Skeletal muscle satellite cell (primary cell): ENCODE measurements around the gene RAD51B.

Experiments used
- H3K27me3 ChIP-seq: 2 replicates; pipeline ENCODE4 v1.7.0; 2013; ENCODE audit warnings: low read length; ENCODE audit not compliant: control insufficient read depth, insufficient read depth
- H3K36me3 ChIP-seq: 2 replicates; pipeline ENCODE4 v1.7.0; 2013; ENCODE audit warnings: mild to moderate bottlenecking, control low read depth, low read length; ENCODE audit not compliant: insufficient read depth
- H3K4me1 ChIP-seq: 2 replicates; pipeline ENCODE4 v1.7.0; 2013; ENCODE audit warnings: low read length; ENCODE audit not compliant: control insufficient read depth, insufficient read depth
- H3K4me2 ChIP-seq: 2 replicates; pipeline ENCODE4 v1.7.0; 2013; ENCODE audit warnings: mild to moderate bottlenecking, low read length
- H3K4me3 ChIP-seq: 2 replicates; pipeline ENCODE4 v1.7.0; 2013; ENCODE audit warnings: low read length
- H3K9ac ChIP-seq: 2 replicates; pipeline ENCODE4 v1.7.0; 2013; ENCODE audit warnings: mild to moderate bottlenecking, low read depth, low read length, moderate library complexity
- H3K9me3 ChIP-seq: replicated peaks from 2 replicates; pipeline ENCODE4 v1.7.0; 2013; ENCODE audit warnings: mild to moderate bottlenecking, control low read depth, low read length

Gene RAD51B

DNA sequence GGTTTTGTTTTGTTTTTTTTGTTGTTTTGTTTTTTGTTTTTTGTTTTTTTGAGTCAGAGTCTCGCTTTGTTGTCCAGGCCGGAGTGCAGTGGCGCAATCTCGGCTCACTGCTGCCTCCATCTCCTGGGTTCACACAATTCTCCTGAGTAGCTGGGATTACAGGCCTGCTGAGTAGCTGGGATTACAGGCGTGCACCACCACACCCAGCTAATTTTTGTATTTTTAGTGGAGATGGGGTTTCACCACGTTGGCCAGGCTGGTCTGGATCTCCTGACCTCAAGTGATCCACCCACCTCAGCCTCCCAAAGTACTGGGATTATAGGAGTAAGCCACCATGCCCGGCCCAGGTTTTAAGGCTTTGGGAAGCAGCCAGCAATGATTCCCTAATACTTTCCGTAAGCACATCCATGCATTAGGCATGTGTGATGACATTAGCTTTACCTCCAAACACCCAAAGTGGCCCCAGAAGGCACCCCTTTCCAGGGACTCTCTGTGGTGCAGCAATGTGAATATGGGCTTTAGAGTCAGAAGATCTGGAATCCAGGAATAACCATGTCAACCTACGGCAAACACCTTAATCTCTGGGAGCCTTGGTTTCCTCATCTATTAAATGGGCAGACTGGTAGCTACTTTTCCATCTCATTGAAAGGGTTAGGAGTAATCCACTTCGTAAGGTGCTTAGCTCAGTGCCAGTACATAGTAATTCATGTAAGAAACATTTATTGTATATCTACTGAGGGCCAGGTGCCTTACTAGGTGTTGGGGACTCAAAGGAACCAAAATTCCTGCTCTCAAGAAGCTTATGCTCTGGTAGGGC is 820.4 kb downstream of the RAD51B start:
- H3K36me3 ChIP-seq, result no peaks in the 10 kb centered on the region
- H3K4me2 ChIP-seq, result no peak overlapping the region
- peaks cover 8% of the 10 kb centered on the region for H3K9me3 ChIP-seq
- no peak overlapping the region for H3K4me3 ChIP-seq
- no peak overlapping the region for H3K9ac ChIP-seq
- no peaks in the 10 kb centered on the region for H3K27me3 ChIP-seq
- H3K4me1 ChIP-seq, result peaks cover 10% of the 10 kb centered on the region

GRCh38 chr14:68643673-68644072 is 824.1 kb downstream of the RAD51B start:
- no peak overlapping the region for H3K9ac ChIP-seq
- no peak overlapping the region for H3K4me2 ChIP-seq
- peaks cover 8% of the 10 kb centered on the region for H3K9me3 ChIP-seq
- H3K4me3 ChIP-seq, result no peak overlapping the region
- no peaks in the 10 kb centered on the region for H3K36me3 ChIP-seq
- H3K4me1 ChIP-seq, result peaks cover 14% of the 10 kb centered on the region
- H3K27me3 ChIP-seq, result no peaks in the 10 kb centered on the region

DNA sequence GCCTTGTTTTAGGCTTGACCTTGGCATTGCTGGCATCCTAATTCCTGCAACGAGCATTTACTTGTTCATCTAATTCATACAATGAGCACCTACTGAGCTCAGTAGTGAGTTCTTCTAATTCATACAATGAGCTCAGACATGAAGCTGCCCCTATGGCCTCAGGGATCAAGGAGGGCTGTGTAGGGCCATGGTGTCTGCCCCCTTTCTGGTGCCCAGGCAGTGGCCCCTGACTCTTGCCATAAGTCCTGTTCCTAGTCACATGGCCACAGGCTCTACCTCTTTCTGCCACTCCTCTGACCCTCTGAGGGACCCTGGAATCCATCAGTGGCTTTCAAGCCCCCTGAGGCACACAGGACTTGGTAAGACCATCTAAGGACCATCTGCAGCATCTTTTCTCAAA is 824.5 kb downstream of the RAD51B start:
- Histone ChIP-seq H3K9ac (no peak overlapping the region), H3K4me2 (no peak overlapping the region), H3K9me3 (peaks cover 8% of the 10 kb centered on the region), H3K36me3 (no peaks in the 10 kb centered on the region), H3K4me1 (peaks cover 15% of the 10 kb centered on the region), H3K27me3 (no peaks in the 10 kb centered on the region), H3K4me3 (no peak overlapping the region)

- Histone ChIP-seq H3K4me3 (no peak overlapping the region), H3K4me1 (peaks cover 27% of the 10 kb centered on the region), H3K9ac (no peak overlapping the region), H3K9me3 (peaks cover 8% of the 10 kb centered on the region), H3K36me3 (no peaks in the 10 kb centered on the region), H3K4me2 (no peak overlapping the region), H3K27me3 (no peaks in the 10 kb centered on the region)
Observed at GRCh38 chr14:68645371-68645770, 825.8 kb downstream of the RAD51B start.

- no peaks in the 10 kb centered on the region for H3K27me3 ChIP-seq
- no peak overlapping the region for H3K4me2 ChIP-seq
- H3K9me3 ChIP-seq, result no peaks in the 10 kb centered on the region
- H3K4me1 ChIP-seq, result peaks cover 27% of the 10 kb centered on the region
- no peaks in the 10 kb centered on the region for H3K36me3 ChIP-seq
- H3K4me3 ChIP-seq, result no peak overlapping the region
- no peak overlapping the region for H3K9ac ChIP-seq
Observed at GRCh38 chr14:68649476-68650189, 830.1 kb downstream of the RAD51B start.

DNA sequence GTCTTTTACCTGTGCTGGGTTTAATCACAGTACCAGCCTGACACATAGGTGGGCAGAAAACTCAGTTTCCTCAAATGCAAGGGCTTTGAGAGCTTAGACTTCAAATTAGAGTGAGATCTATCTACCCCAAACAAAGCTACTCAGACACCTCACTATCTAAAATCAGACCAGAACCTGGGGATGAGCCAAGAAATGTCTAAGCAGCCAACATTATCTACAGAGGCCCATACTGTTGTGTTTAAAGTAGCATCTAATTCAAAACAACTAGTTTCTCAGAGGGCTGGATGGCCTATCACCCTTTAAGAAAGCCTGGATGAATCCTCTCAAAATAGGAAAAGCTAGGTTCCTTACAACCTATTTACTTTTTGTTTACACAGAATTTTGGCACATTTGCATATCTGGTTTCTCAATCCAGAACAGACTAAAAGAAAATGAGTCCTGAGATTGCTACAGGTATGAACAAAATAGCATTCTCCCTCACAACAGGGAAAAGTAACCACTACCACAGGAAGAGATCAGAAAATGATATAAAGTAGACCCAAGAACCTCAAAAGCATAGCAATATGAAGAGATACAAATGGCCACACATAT is 830.9 kb downstream of the RAD51B start:
- no peak overlapping the region for H3K4me3 ChIP-seq

GRCh38 chr14:68651075-68651474 is 831.5 kb downstream of the RAD51B start:
- Histone ChIP-seq H3K36me3 (no peaks in the 10 kb centered on the region), H3K9ac (no peak overlapping the region), H3K27me3 (no peaks in the 10 kb centered on the region), H3K4me1 (peaks cover 29% of the 10 kb centered on the region), H3K9me3 (no peaks in the 10 kb centered on the region), H3K4me3 (no peak overlapping the region), H3K4me2 (no peak overlapping the region)

More for the DNA sequence above, 830.9 kb downstream of the RAD51B start:
- Histone ChIP-seq H3K4me1 (peaks cover 30% of the 10 kb centered on the region), H3K27me3 (no peaks in the 10 kb centered on the region), H3K9me3 (no peaks in the 10 kb centered on the region), H3K36me3 (no peaks in the 10 kb centered on the region), H3K9ac (no peak overlapping the region), H3K4me2 (no peak overlapping the region)

GRCh38 chr14:68651652-68652432 is 832.3 kb downstream of the RAD51B start:
- no peaks in the 10 kb centered on the region for H3K27me3 ChIP-seq
- H3K4me2 ChIP-seq, result no peak overlapping the region
- H3K4me3 ChIP-seq, result no peak overlapping the region
- no peaks in the 10 kb centered on the region for H3K36me3 ChIP-seq
- peaks cover 26% of the 10 kb centered on the region for H3K4me1 ChIP-seq
- H3K9ac ChIP-seq, result no peak overlapping the region
- no peaks in the 10 kb centered on the region for H3K9me3 ChIP-seq

DNA sequence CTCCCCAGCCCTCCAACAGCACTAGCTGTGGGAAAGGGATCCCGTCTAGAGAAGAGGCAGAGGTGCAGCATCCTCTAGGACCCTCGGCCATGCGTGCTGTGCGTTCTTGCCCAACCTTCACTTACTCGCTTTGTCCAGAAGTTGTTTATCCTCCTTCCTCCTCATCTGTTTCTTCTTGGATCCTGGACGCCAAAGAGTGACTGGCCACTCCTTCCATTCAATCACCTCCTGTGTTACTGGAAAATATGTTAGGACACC is 832.8 kb downstream of the RAD51B start:
- Histone ChIP-seq H3K9me3 (no peaks in the 10 kb centered on the region), H3K4me3 (no peak overlapping the region), H3K36me3 (no peaks in the 10 kb centered on the region), H3K4me2 (no peak overlapping the region), H3K27me3 (no peaks in the 10 kb centered on the region), H3K4me1 (peaks cover 26% of the 10 kb centered on the region), H3K9ac (no peak overlapping the region)

DNA sequence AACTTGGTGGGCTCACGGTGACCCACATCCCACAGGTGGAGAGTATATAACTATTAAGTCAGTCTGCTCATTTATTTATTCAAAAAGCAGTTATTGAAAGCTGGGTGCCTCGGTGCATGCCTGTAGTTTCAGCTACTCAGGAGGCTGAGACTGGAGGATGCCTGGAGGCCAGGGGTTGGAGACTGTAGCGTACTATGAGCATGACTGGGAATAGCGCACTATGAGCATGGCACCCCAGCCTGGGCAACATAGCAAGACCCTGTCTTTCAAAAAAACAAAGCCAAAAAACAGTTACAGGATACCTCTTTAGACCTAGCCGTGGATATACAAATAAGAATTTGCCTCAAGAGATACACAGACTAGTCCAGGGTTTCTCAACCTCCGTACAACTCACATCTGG is 833.5 kb downstream of the RAD51B start:
- Histone ChIP-seq H3K9me3 (no peaks in the 10 kb centered on the region), H3K36me3 (no peaks in the 10 kb centered on the region), H3K27me3 (no peaks in the 10 kb centered on the region), H3K4me2 (no peak overlapping the region), H3K9ac (no peak overlapping the region), H3K4me1 (peaks cover 26% of the 10 kb centered on the region), H3K4me3 (no peak overlapping the region)

DNA sequence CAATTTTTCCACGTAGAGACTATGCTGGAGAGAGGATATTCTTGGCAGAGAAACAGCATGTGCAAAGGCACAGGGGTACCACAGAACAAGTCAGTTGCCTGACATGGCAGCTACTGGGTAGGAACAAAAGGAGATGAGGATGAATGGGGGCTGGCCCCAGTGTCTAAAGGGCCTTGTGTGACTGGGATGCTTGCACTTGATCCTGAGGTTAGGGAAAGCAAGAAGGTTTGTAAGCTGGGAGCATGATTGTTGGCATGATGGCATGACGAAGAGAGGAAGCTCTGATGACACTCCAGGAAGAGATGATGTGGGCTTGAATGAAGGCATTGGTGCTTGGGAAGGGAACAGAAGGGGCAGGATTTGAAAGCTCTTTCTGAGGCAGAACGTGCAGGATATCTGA is 834.2 kb downstream of the RAD51B start:
- no peak overlapping the region for H3K4me3 ChIP-seq
- no peaks in the 10 kb centered on the region for H3K36me3 ChIP-seq
- H3K27me3 ChIP-seq, result no peaks in the 10 kb centered on the region
- no peak overlapping the region for H3K9ac ChIP-seq
- H3K4me1 ChIP-seq, result peaks cover 29% of the 10 kb centered on the region
- H3K4me2 ChIP-seq, result no peak overlapping the region
- no peaks in the 10 kb centered on the region for H3K9me3 ChIP-seq
